IMR-90 (cell line): ENCODE results near the gene OSTM1. TPM values are rescaled to one million over a fixed set of nuclear protein-coding genes. Genes with fewer than 3 reads are reported as not detected.

Source experiments
- ATAC-seq: fragments of 200-7000 bp; cut with Tn5 transposase; 2 replicates; pipeline ENCODE4 v1.9.1; 2020; ENCODE audit warnings: low read depth, mild to moderate bottlenecking, moderate library complexity
- BruUV-seq: library from RNA; stranded (reverse); fragments of 400-500 nt; replicated peaks from 2 replicates; lab custom pipeline; 2021; lab: Mats Ljungman, UMichigan
- CTCF ChIA-PET: fragments of 300-600 bp; formaldehyde crosslinking; extraction: SDS; loops from one replicate; lab custom pipeline; 2021; ENCODE audit warnings: antibody characterized with exemption; lab: Yijun Ruan, JAX
- POLR2A ChIA-PET: fragments of 300-600 bp; sonication (Branson Sonifier 250); formaldehyde crosslinking; loops from one replicate; lab custom pipeline; 2022; ENCODE audit warnings: antibody characterized with exemption; ENCODE audit not compliant: unreplicated experiment; lab: Charles Lee
- DNase-seq: peaks from one replicate; pipeline ENCODE4 v3.0.0; 2013
- H2AFZ ChIP-seq: replicated peaks from 2 replicates; pipeline ENCODE3; 2013; ENCODE audit warnings: low read length, mild to moderate bottlenecking; ENCODE audit not compliant: poor library complexity
- H2AK5ac ChIP-seq: 2 replicates; pipeline ENCODE4 v1.6.1; 2013; ENCODE audit warnings: low read depth, low read length, inconsistent platforms
- H2AK9ac ChIP-seq: replicated peaks from 2 replicates; pipeline ENCODE3; 2013; ENCODE audit warnings: mild to moderate bottlenecking, low read depth, low read length, moderate library complexity; ENCODE audit not compliant: poor library complexity
- H2BK120ac ChIP-seq: 2 replicates; pipeline ENCODE4 v1.6.1; 2013; ENCODE audit warnings: low read depth, low read length, inconsistent platforms
- H2BK15ac ChIP-seq: 3 replicates; pipeline ENCODE4 v1.6.1; 2013; ENCODE audit warnings: low read depth, low read length, inconsistent platforms
- H2BK20ac ChIP-seq: 2 replicates; pipeline ENCODE4 v1.6.1; 2013; ENCODE audit warnings: low read depth, mild to moderate bottlenecking, inconsistent platforms, low read length, moderate library complexity
- H2BK5ac ChIP-seq: 2 replicates; pipeline ENCODE4 v1.6.1; 2013; ENCODE audit warnings: mild to moderate bottlenecking, low read depth, low read length, inconsistent platforms; ENCODE audit not compliant: poor library complexity, severe bottlenecking
- H3K14ac ChIP-seq: replicated peaks from 2 replicates; pipeline ENCODE4 v1.6.1; 2013; ENCODE audit warnings: low read depth, low read length, inconsistent platforms
- H3K18ac ChIP-seq: 2 replicates; pipeline ENCODE4 v1.6.1; 2013; ENCODE audit warnings: low read depth, low read length, control low read depth
- H3K23ac ChIP-seq: 2 replicates; pipeline ENCODE4 v1.6.1; 2013; ENCODE audit warnings: low read depth, low read length, inconsistent platforms
- H3K27ac ChIP-seq: 2 replicates; pipeline ENCODE4 v1.5.1; 2013; ENCODE audit warnings: mild to moderate bottlenecking, control low read depth, low read length; ENCODE audit not compliant: insufficient read depth
- H3K27me3 ChIP-seq: 2 replicates; pipeline ENCODE4 v1.6.1; 2013; ENCODE audit warnings: low read length; ENCODE audit not compliant: control insufficient read depth, insufficient read depth
- H3K36me3 ChIP-seq: 2 replicates; pipeline ENCODE4 v1.6.1; 2013; ENCODE audit warnings: low read length, mixed read lengths; ENCODE audit not compliant: control insufficient read depth, insufficient read depth
- H3K4ac ChIP-seq: 2 replicates; pipeline ENCODE4 v1.6.1; 2013; ENCODE audit warnings: low read depth, low read length, inconsistent platforms
- H3K4me1 ChIP-seq: 2 replicates; pipeline ENCODE4 v1.6.1; 2013; ENCODE audit warnings: low read length, mixed read lengths; ENCODE audit not compliant: control insufficient read depth, insufficient read depth
- H3K4me2 ChIP-seq: 2 replicates; pipeline ENCODE4 v1.6.1; 2013; ENCODE audit warnings: low read depth, mild to moderate bottlenecking, control low read depth, low read length, moderate library complexity
- H3K4me3 ChIP-seq: 2 replicates; pipeline ENCODE4 v1.5.1; 2013; ENCODE audit warnings: low read depth, mild to moderate bottlenecking, control low read depth, low read length, moderate library complexity; ENCODE audit not compliant: insufficient read depth
- H3K56ac ChIP-seq: 2 replicates; pipeline ENCODE4 v1.6.1; 2013; ENCODE audit warnings: low read length, inconsistent platforms; ENCODE audit not compliant: insufficient read depth; ENCODE audit errors: extremely low read depth
- H3K79me1 ChIP-seq, 2 experiments: 2 replicates each; pipeline ENCODE4 v1.6.1; 2013; ENCODE audit warnings: low read length in 2 of 2, inconsistent platforms in 1 of 2, low read depth in 1 of 2
- H3K9ac ChIP-seq: 2 replicates; pipeline ENCODE4 v1.6.1; 2013; ENCODE audit warnings: low read depth, low read length, control low read depth
- H3K9me1 ChIP-seq: 2 replicates; pipeline ENCODE4 v1.6.1; 2013; ENCODE audit warnings: low read length, inconsistent platforms; ENCODE audit not compliant: insufficient read depth
- H3K9me3 ChIP-seq: 2 replicates; pipeline ENCODE4 v1.6.1; 2013; ENCODE audit warnings: low read length; ENCODE audit not compliant: control insufficient read depth, insufficient read depth
- H4K20me1 ChIP-seq: 2 replicates; pipeline ENCODE4 v1.6.1; 2013; ENCODE audit warnings: low read length, inconsistent platforms; ENCODE audit not compliant: insufficient read depth
- H4K5ac ChIP-seq: 2 replicates; pipeline ENCODE4 v1.6.1; 2013; ENCODE audit warnings: mild to moderate bottlenecking, low read depth, low read length, control low read depth
- H4K8ac ChIP-seq, 2 experiments: 2 replicates each; pipeline ENCODE4 v1.6.1; 2013; ENCODE audit warnings: low read depth in 2 of 2, low read length in 2 of 2, control low read depth in 1 of 2, inconsistent platforms in 1 of 2
- H4K91ac ChIP-seq: 2 replicates; pipeline ENCODE4 v1.6.1; 2013; ENCODE audit warnings: low read depth, low read length, inconsistent platforms; ENCODE audit not compliant: insufficient read depth
- BHLHE40 ChIP-seq: fragments of 150-350 bp; IDR thresholded peaks from 2 replicates; pipeline ENCODE4 v1.6.1; 2016; ENCODE audit warnings: mild to moderate bottlenecking, low read depth, low read length
- CEBPB ChIP-seq: IDR thresholded peaks from 2 replicates; pipeline ENCODE4 v1.6.1; 2012; ENCODE audit warnings: low read depth, low read length, improper control_type of control experiment
- CHD1 ChIP-seq: IDR thresholded peaks from 2 replicates; pipeline ENCODE4 v1.6.1; 2012; ENCODE audit warnings: low read depth, low read length, improper control_type of control experiment
- CTCF ChIP-seq: conservative IDR thresholded peaks from 2 replicates; pipeline ENCODE4 v1.5.1; 2012; ENCODE audit warnings: mild to moderate bottlenecking, low read depth, low read length, improper control_type of control experiment
- ELK1 ChIP-seq: fragments of 150-350 bp; IDR thresholded peaks from 2 replicates; pipeline ENCODE4 v1.6.1; 2016; ENCODE audit warnings: low read depth, mild to moderate bottlenecking, low read length, moderate library complexity, borderline replicate concordance
- FOS ChIP-seq: fragments of 150-350 bp; IDR thresholded peaks from 2 replicates; pipeline ENCODE4 v1.6.1; 2016; ENCODE audit warnings: low read depth, low read length
- MAZ ChIP-seq: IDR thresholded peaks from 2 replicates; pipeline ENCODE4 v1.6.1; 2012; ENCODE audit warnings: low read depth, mild to moderate bottlenecking, low read length, improper control_type of control experiment, moderate library complexity, borderline replicate concordance
- MXI1 ChIP-seq: IDR thresholded peaks from 2 replicates; pipeline ENCODE4 v1.6.1; 2012; ENCODE audit warnings: low read depth, mild to moderate bottlenecking, low read length, moderate library complexity, borderline replicate concordance
- NFE2L2 ChIP-seq: fragments of 150-350 bp; IDR thresholded peaks from 2 replicates; pipeline ENCODE4 v1.6.1; 2016; ENCODE audit warnings: low read depth, mild to moderate bottlenecking, low read length
- POLR2A ChIP-seq: IDR thresholded peaks from 2 replicates; pipeline ENCODE4 v1.6.1; 2012; ENCODE audit warnings: mild to moderate bottlenecking, low read depth, low read length
- RAD21 ChIP-seq: IDR thresholded peaks from 2 replicates; pipeline ENCODE4 v1.6.1; 2012; ENCODE audit warnings: low read length, improper control_type of control experiment
- RCOR1 ChIP-seq: IDR thresholded peaks from 2 replicates; pipeline ENCODE4 v1.6.1; 2012; ENCODE audit warnings: mild to moderate bottlenecking, low read length, improper control_type of control experiment; ENCODE audit not compliant: insufficient replicate concordance
- RFX5 ChIP-seq: IDR thresholded peaks from 2 replicates; pipeline ENCODE4 v1.8.0; 2012; ENCODE audit warnings: low read depth, mild to moderate bottlenecking, low read length, moderate library complexity
- SMC3 ChIP-seq: fragments of 150-350 bp; IDR thresholded peaks from 2 replicates; pipeline ENCODE4 v1.6.1; 2016; ENCODE audit warnings: low read depth, mild to moderate bottlenecking, antibody characterized with exemption, low read length, moderate library complexity
- USF2 ChIP-seq: fragments of 150-350 bp; IDR thresholded peaks from 2 replicates; pipeline ENCODE4 v1.6.1; 2017; ENCODE audit warnings: mild to moderate bottlenecking, antibody characterized with exemption, low read length, low read depth
- WGBS, 2 experiments: methylation state at CpG; one replicate each; pipeline versions ENCODE4 v1.1.5 to v1.1.7; 2013; ENCODE audit warnings: missing lambda C conversion rate in 2 of 2; ENCODE audit not compliant: insufficient read length in 1 of 2; ENCODE audit errors: extremely low coverage in 2 of 2; 5-methylcytosine and 5-hydroxymethylcytosine counted together
- dilution Hi-C: fragments of 300-500 bp; cut with HindIII; formaldehyde crosslinking; loops from one replicate; pipeline ENCODE4 v1.14.3; 2018; ENCODE audit warnings: low sequenced_read_pairs; ENCODE audit not compliant: unreplicated experiment
- in situ Hi-C: fragments of 300-500 bp; cut with MboI; formaldehyde crosslinking; loops from 3 replicates; pipeline ENCODE4 v1.14.3; 2019; ENCODE audit warnings: low sequenced_read_pairs, inconsistent platforms, mixed read lengths
- intact Hi-C: fragments of 100-400 bp; cut with micrococcal nuclease; formaldehyde crosslinking; loops from 2 replicates; pipeline ENCODE4 v1.10.0; 2022
- polyA plus RNA-seq, 3 experiments: library from polyadenylated mRNA; depleted of rRNA; stranded (reverse); fragments of >200 nt; gene quantifications; 2 replicates each; pipeline ENCODE4 v1.2.3, GENCODE V29; 2012; ENCODE audit warnings: low replicate concordance in 1 of 3
- total RNA-seq: library from RNA; depleted of rRNA; stranded (reverse); fragments of >200 nt; gene quantifications from 2 replicates; pipeline ENCODE4 v1.2.3, GENCODE V29; 2012

The OSTM1 gene
- total and polyA plus RNA-seq, 2 of the 4 experiments (the other 2 are of a cell fraction) = 8.0 to 24.7 TPM

GRCh38 chr6:108005961-108006360 is 68.6 kb downstream of the OSTM1 start:
- Histone ChIP-seq H2BK120ac (no peak overlapping the region), H3K56ac (no peak overlapping the region), H3K14ac (no peak overlapping the region), H4K91ac (no peak overlapping the region), H2BK5ac (no peak overlapping the region), H4K5ac (no peak overlapping the region), H2BK20ac (no peak overlapping the region), H3K4me3 (no peak overlapping the region), H3K4me1 (no peaks in the 10 kb centered on the region), H2AFZ (no peak overlapping the region), H3K23ac (no peak overlapping the region), H4K20me1 (no peaks in the 10 kb centered on the region), H4K8ac (no peak overlapping the region), H3K9me3 (peaks cover 2% of the 10 kb centered on the region; the same call in 1 of the 2 replicates), H3K27ac (no peak overlapping the region), H3K27me3 (peaks cover 2% of the 10 kb centered on the region; the same call in 1 of the 2 replicates), H3K4ac (no peak overlapping the region), H3K9ac (no peak overlapping the region), H2AK5ac (no peak overlapping the region), H3K18ac (no peak overlapping the region), H3K4me2 (no peak overlapping the region), H3K9me1 (no peaks in the 10 kb centered on the region), H3K36me3 (no peaks in the 10 kb centered on the region), H2AK9ac (no peak overlapping the region), H3K79me1 (no peaks in the 10 kb centered on the region), H2BK15ac (no peak overlapping the region)
- BruUV-seq = no TSS peak
- TF ChIP-seq CTCF (no peak), USF2 (no peak), RAD21 (no peak), NFE2L2 (no peak), RFX5 (no peak), CEBPB (no peak), MAZ (no peak), CHD1 (no peak), SMC3 (no peak), BHLHE40 (no peak), POLR2A (no peak), RCOR1 (no peak), MXI1 (no peak), ELK1 (no peak), FOS (no peak)
- DNase-seq (no peak), ATAC-seq (no peak)
- ChIA-PET POLR2A (no interaction called here), CTCF (interaction anchor here (0.7 kb wide), 1 partner anchor 31 kb away, joined by 3 read pairs; no protein-coding TSS in a partner anchor)
- no CpG with 5 or more reads among the region's 3 CpGs for WGBS, 2 experiments
- in situ Hi-C loops = no loop called here
- dilution Hi-C loops = no loop called here
- intact Hi-C loops = no loop called here
